Calu3 (cell line): ENCODE data around the gene EVA1C. TPM values are rescaled to one million over a fixed set of nuclear protein-coding genes. Genes with fewer than 3 reads are reported as not detected.
A peak's percentile ranks its signal among the peaks of the same experiment; 100 is the strongest.
"Not testable (repeated sequence)": the region's sequence is repeated elsewhere in the genome, so short reads cannot be mapped to it uniquely, and the experiment has no call there.

Experiments
- BruUV-seq: library from RNA; stranded (reverse); fragments of 400-500 nt; replicated peaks from 2 replicates; lab custom pipeline; 2021; lab: Mats Ljungman, UMichigan
- CTCF ChIA-PET: fragments of 300-600 bp; sonication (Branson Sonifier 250); formaldehyde crosslinking; loops from one replicate; lab custom pipeline; 2022; ENCODE audit warnings: antibody characterized with exemption; lab: Charles Lee
- DNase-seq: peaks from one replicate; pipeline ENCODE4 v3.0.0; 2022
- H3K27ac Mint-ChIP-seq: one replicate; pipeline ENCODE4 v1.8.0; 2022; ENCODE audit warnings: mixed read lengths; ENCODE audit not compliant: unreplicated experiment
- H3K27me3 Mint-ChIP-seq: one replicate; pipeline ENCODE4 v1.8.0; 2022; ENCODE audit warnings: mixed read lengths; ENCODE audit not compliant: unreplicated experiment
- H3K36me3 Mint-ChIP-seq: one replicate; pipeline ENCODE4 v1.8.0; 2022; ENCODE audit warnings: mild to moderate bottlenecking, moderate library complexity, mixed read lengths; ENCODE audit not compliant: insufficient read depth, unreplicated experiment
- H3K4me1 Mint-ChIP-seq: one replicate; pipeline ENCODE4 v1.8.0; 2022; ENCODE audit warnings: mild to moderate bottlenecking, low read depth, mixed read lengths; ENCODE audit not compliant: unreplicated experiment
- H3K4me3 Mint-ChIP-seq: one replicate; pipeline ENCODE4 v1.8.0; 2022; ENCODE audit warnings: mild to moderate bottlenecking, low read depth, moderate library complexity, mixed read lengths; ENCODE audit not compliant: unreplicated experiment
- H3K9me3 Mint-ChIP-seq: one replicate; pipeline ENCODE4 v1.8.0; 2022; ENCODE audit warnings: low read depth, mixed read lengths; ENCODE audit not compliant: unreplicated experiment
- CTCF ChIP-seq: fragments of 200-600 bp; IDR thresholded peaks from one replicate; pipeline ENCODE4 v1.8.0; 2022; ENCODE audit warnings: antibody characterized with exemption; ENCODE audit not compliant: unreplicated experiment
- intact Hi-C: fragments of 100-400 bp; cut with micrococcal nuclease; formaldehyde crosslinking; loops from one replicate; pipeline ENCODE4 v1.10.0; 2022; ENCODE audit not compliant: unreplicated experiment
- total RNA-seq: library from RNA; stranded (reverse); gene quantifications from 2 replicates; pipeline ENCODE4 v1.2.3, GENCODE V29; 2022

The EVA1C gene
- total RNA-seq, 1 experiment from 2014 or later, result 1.4 TPM

- BruUV-seq, result no TSS peak
- CTCF ChIA-PET, result no interaction called here
- peaks cover 27% of the 10 kb centered on the region for H3K4me1 Mint-ChIP-seq
- DNase-seq, result no peak
- TF ChIP-seq CTCF, result no peak
- H3K27me3 Mint-ChIP-seq, result no peaks in the 10 kb centered on the region
- no peaks in the 10 kb centered on the region for H3K9me3 Mint-ChIP-seq
- H3K27ac Mint-ChIP-seq, result no peak overlapping the region
- H3K4me3 Mint-ChIP-seq, result no peak overlapping the region
- no peaks in the 10 kb centered on the region for H3K36me3 Mint-ChIP-seq
- intact Hi-C loops, result no loop called here
Observed at GRCh38 chr21:32461503-32461902, 49.0 kb downstream of the EVA1C start.

GRCh38 chr21:32462564-32462963 lies 50.1 kb downstream of the EVA1C start:
- H3K36me3 Mint-ChIP-seq, DNase-seq, intact Hi-C loops, CTCF ChIA-PET, H3K4me3 Mint-ChIP-seq, H3K27ac Mint-ChIP-seq, BruUV-seq, H3K27me3 Mint-ChIP-seq, H3K9me3 Mint-ChIP-seq: not testable (repeated sequence)
- H3K4me1 Mint-ChIP-seq, result peaks cover 17% of the 10 kb centered on the region

GRCh38 chr21:32463367-32463766 lies 50.9 kb downstream of the EVA1C start:
- H3K9me3 Mint-ChIP-seq, result no peaks in the 10 kb centered on the region
- BruUV-seq, result no TSS peak
- peaks cover 10% of the 10 kb centered on the region for H3K4me1 Mint-ChIP-seq
- CTCF ChIA-PET, result interaction anchor here (0.7 kb wide), 1 partner anchor 70 kb away, joined by 3 read pairs; no protein-coding TSS in a partner anchor
- peak overlapping the region; percentile 64 for H3K27ac Mint-ChIP-seq
- H3K4me3 Mint-ChIP-seq, result no peak overlapping the region
- no peaks in the 10 kb centered on the region for H3K27me3 Mint-ChIP-seq
- intact Hi-C loops, result no loop called here
- no peaks in the 10 kb centered on the region for H3K36me3 Mint-ChIP-seq
- DNase-seq, result peak; percentile 44
- no peak for TF ChIP-seq CTCF

GRCh38 chr21:32463889-32464300 lies 51.4 kb downstream of the EVA1C start:
- TF ChIP-seq CTCF, result no peak
- Mint-ChIP-seq H3K4me3 (no peak overlapping the region), H3K27ac (peak overlapping the region; percentile 64), H3K27me3 (no peaks in the 10 kb centered on the region), H3K36me3 (no peaks in the 10 kb centered on the region), H3K9me3 (no peaks in the 10 kb centered on the region), H3K4me1 (peaks cover 15% of the 10 kb centered on the region)
- CTCF ChIA-PET, result interaction anchor here (0.7 kb wide), 2 partner anchors 12 to 71 kb away, joined by 3 read pairs; no protein-coding TSS in a partner anchor
- DNase-seq, result no peak
- no TSS peak for BruUV-seq
- intact Hi-C loops, result no loop called here

- CTCF ChIA-PET, result no interaction called here
- intact Hi-C loops, result no loop called here
- no TSS peak for BruUV-seq
- H3K9me3 Mint-ChIP-seq, result no peaks in the 10 kb centered on the region
- H3K27me3 Mint-ChIP-seq, result no peaks in the 10 kb centered on the region
- H3K4me3 Mint-ChIP-seq, result no peak overlapping the region
- DNase-seq, result no peak
- no peak overlapping the region for H3K27ac Mint-ChIP-seq
- peaks cover 18% of the 10 kb centered on the region for H3K4me1 Mint-ChIP-seq
- H3K36me3 Mint-ChIP-seq, result no peaks in the 10 kb centered on the region
- TF ChIP-seq CTCF, result no peak
Observed at GRCh38 chr21:32467291-32467690, 54.8 kb downstream of the EVA1C start.
